Epithelial cell of prostate (primary cell): ENCODE measurements around the gene SMARCA1.

ENCODE experiments used
- DNase-seq: peaks from one replicate; pipeline ENCODE4 v3.0.0-alpha.2; 2011; ENCODE audit warnings: low read depth, low spot score
- H3K27ac ChIP-seq: fragments of 450-650 bp; 2 replicates; pipeline ENCODE4 v1.5.1; 2017; ENCODE audit warnings: mild to moderate bottlenecking

SMARCA1 gene

GRCh38 chrX:129462707-129463106 lies 60.6 kb downstream of the SMARCA1 start:
- no peak for DNase-seq
- H3K27ac ChIP-seq: no peak overlapping the region

- no peak for DNase-seq
These were observed 61.4 kb downstream of the SMARCA1 start for GRCh38 chrX:129461801-129462456.

GRCh38 chrX:129452523-129452922 lies 70.8 kb downstream of the SMARCA1 start:
- DNase-seq: no peak

More at GRCh38 chrX:129461801-129462456, 61.4 kb downstream of the SMARCA1 start:
- H3K27ac ChIP-seq: no peak overlapping the region

GRCh38 chrX:129450123-129450522 lies 73.2 kb downstream of the SMARCA1 start:
- no peak for DNase-seq
- H3K27ac ChIP-seq: no peak overlapping the region

More at GRCh38 chrX:129452523-129452922, 70.8 kb downstream of the SMARCA1 start:
- H3K27ac ChIP-seq: no peak overlapping the region

- H3K27ac ChIP-seq: no peak overlapping the region
- DNase-seq: no peak
These were observed 74.1 kb downstream of the SMARCA1 start for GRCh38 chrX:129449148-129449547.

GRCh38 chrX:129445436-129445835 lies 77.9 kb downstream of the SMARCA1 start:
- DNase-seq: no peak
- no peak overlapping the region for H3K27ac ChIP-seq

- no peak for DNase-seq
- H3K27ac ChIP-seq: no peak overlapping the region
These were observed 89.3 kb downstream of the SMARCA1 start for GRCh38 chrX:129433945-129434344.

- no peak for DNase-seq
These were observed 89.8 kb downstream of the SMARCA1 start for GRCh38 chrX:129433461-129433860.

GRCh38 chrX:129427267-129427666 lies 96.0 kb downstream of the SMARCA1 start:
- no peak overlapping the region for H3K27ac ChIP-seq
- no peak for DNase-seq

More at GRCh38 chrX:129433461-129433860, 89.8 kb downstream of the SMARCA1 start:
- no peak overlapping the region for H3K27ac ChIP-seq

- DNase-seq: no peak
- H3K27ac ChIP-seq: no peak overlapping the region
These were observed 100.1 kb downstream of the SMARCA1 start for GRCh38 chrX:129423191-129423590.

GRCh38 chrX:129404670-129405008 lies 118.7 kb downstream of the SMARCA1 start:
- no peak for DNase-seq
- no peak overlapping the region for H3K27ac ChIP-seq

GRCh38 chrX:129403974-129404669 lies 119.2 kb downstream of the SMARCA1 start:
- no peak for DNase-seq
- no peak overlapping the region for H3K27ac ChIP-seq
